22Rv1 (cell line): ENCODE measurements around the gene ACOX3.
"Not testable (repeated sequence)": the region's sequence is repeated elsewhere in the genome, so short reads cannot be mapped to it uniquely, and the experiment has no call there.

Source experiments
- H3K27ac ChIP-seq: fragments of 450-650 bp; 2 replicates; pipeline ENCODE4 v1.5.1; 2017
- ZFX ChIP-seq: fragments of 450-650 bp; IDR thresholded peaks from 2 replicates; pipeline ENCODE4 v1.6.1; 2017; ENCODE audit warnings: antibody characterized with exemption, borderline replicate concordance
- TF ChIP-seq, protein P1 (sequence below): fragments of 450-650 bp; IDR thresholded peaks from 2 replicates; pipeline ENCODE4 v1.5.1; 2017; ENCODE audit warnings: mild to moderate bottlenecking

ACOX3 gene

GRCh38 chr4:8440492-8441311, at the start of gene ACOX3, which contains the start of gene TRMT44:
ACOX3 (minus strand) TSS chr4:8440723; CDS start chr4:8416521, 24,202 bp downstream.
TRMT44 (plus strand) TSS chr4:8440777; CDS start chr4:8440823, 46 bp downstream.
- H3K27ac ChIP-seq: peak within 1 kb of the TSS; percentile 87
- TF ChIP-seq ZFX: no peak
- TF ChIP-seq, protein P1, sequence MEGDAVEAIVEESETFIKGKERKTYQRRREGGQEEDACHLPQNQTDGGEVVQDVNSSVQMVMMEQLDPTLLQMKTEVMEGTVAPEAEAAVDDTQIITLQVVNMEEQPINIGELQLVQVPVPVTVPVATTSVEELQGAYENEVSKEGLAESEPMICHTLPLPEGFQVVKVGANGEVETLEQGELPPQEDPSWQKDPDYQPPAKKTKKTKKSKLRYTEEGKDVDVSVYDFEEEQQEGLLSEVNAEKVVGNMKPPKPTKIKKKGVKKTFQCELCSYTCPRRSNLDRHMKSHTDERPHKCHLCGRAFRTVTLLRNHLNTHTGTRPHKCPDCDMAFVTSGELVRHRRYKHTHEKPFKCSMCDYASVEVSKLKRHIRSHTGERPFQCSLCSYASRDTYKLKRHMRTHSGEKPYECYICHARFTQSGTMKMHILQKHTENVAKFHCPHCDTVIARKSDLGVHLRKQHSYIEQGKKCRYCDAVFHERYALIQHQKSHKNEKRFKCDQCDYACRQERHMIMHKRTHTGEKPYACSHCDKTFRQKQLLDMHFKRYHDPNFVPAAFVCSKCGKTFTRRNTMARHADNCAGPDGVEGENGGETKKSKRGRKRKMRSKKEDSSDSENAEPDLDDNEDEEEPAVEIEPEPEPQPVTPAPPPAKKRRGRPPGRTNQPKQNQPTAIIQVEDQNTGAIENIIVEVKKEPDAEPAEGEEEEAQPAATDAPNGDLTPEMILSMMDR: no peak

GRCh38 chr4:8488791-8489369, 48.4 kb upstream of the ACOX3 start:
- TF ChIP-seq ZFX: no peak
- TF ChIP-seq, protein P1: no peak
- no peak overlapping the region for H3K27ac ChIP-seq

GRCh38 chr4:8486643-8487042, 46.1 kb upstream of the ACOX3 start:
- H3K27ac ChIP-seq: not testable (repeated sequence)

- TF ChIP-seq ZFX: no peak
- TF ChIP-seq, protein P1: no peak
- H3K27ac ChIP-seq: no peak overlapping the region
These were observed 39.7 kb upstream of the ACOX3 start for GRCh38 chr4:8480221-8480620.

GRCh38 chr4:8478801-8479744, 38.5 kb upstream of the ACOX3 start:
- no peak overlapping the region for H3K27ac ChIP-seq
- TF ChIP-seq, protein P1: no peak
- TF ChIP-seq ZFX: no peak

- no peak for TF ChIP-seq ZFX
- TF ChIP-seq, protein P1: no peak
- H3K27ac ChIP-seq: no peak overlapping the region
These were observed 37.8 kb upstream of the ACOX3 start for GRCh38 chr4:8478371-8478770.

GRCh38 chr4:8477676-8478075, 37.2 kb upstream of the ACOX3 start:
- no peak overlapping the region for H3K27ac ChIP-seq
- TF ChIP-seq, protein P1: no peak
- TF ChIP-seq ZFX: no peak
